ENCODE data around the gene CCL14.
"Not testable (repeated sequence)": the region's sequence is repeated elsewhere in the genome, so short reads cannot be mapped to it uniquely, and the experiment has no call there.

Gene CCL14

DNA sequence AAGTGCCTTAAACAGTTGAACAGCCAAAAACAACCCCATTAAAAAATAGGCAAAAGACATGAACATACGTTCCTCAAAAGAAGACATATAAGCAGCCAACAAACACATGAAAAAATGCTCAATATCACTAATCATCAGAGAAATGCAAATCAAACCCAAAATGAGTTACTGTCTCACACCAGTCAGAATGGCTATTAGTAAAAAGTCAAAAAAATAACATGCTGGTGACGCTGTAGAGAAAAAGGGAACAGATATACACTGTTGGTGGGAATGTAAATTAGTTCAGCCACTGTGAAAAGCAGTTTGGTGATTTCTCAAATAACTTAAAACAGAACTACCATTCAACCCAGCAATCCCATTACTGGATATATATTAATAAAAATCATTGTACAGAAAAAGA, 8.8 kb upstream of the CCL14 start:
- in situ Hi-C loops (cut with HindIII; ENCODE audit: low sequenced_read_pairs): not testable (repeated sequence)

DNA sequence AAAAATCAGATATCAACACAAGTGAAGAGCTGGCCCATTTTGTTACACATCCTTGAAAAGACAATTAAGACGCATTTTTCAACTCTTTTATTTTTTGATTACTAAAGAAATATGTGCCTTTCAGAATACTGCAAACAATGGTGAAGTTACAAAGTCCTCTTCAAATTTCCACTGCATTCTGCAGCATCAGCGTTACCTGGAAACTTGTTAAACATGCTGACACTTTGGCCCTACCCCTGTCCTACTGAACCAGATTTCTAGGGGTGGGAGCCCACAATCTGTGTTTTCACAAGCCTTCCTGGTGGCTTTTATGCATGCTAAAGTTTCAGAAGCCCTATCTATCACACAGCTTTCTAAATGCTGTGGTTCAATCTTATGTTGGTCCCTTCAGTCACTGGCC, 4.5 kb upstream of the CCL14 start:
- in situ Hi-C loops (cut with HindIII; ENCODE audit: low sequenced_read_pairs): no loop called here

DNA sequence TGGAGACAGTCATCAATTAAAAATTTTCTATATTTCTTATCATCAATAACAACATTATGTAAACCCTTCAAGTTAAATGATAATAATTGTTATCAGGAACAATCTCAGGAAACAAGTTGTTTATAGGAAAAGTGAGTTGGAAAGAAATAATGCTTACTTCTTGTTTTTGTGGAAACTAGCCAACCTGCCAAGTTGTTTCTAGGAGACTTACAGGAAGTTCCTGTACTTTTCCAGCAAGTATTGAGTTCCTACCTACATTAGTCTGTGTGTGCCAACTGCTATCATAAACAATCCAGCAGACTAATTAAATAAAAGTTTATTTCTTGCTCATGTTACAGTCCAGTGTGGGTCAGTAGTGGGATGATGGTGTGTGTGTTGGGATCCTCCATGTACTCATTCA, 1.6 kb upstream of the CCL14 start:
- in situ Hi-C loops (cut with HindIII; ENCODE audit: low sequenced_read_pairs): no loop called here

- in situ Hi-C loops (cut with HindIII; ENCODE audit: low sequenced_read_pairs): no loop called here
Observed at GRCh38 chr17:35984140-35984539, 2.4 kb downstream of the CCL14 start.

DNA sequence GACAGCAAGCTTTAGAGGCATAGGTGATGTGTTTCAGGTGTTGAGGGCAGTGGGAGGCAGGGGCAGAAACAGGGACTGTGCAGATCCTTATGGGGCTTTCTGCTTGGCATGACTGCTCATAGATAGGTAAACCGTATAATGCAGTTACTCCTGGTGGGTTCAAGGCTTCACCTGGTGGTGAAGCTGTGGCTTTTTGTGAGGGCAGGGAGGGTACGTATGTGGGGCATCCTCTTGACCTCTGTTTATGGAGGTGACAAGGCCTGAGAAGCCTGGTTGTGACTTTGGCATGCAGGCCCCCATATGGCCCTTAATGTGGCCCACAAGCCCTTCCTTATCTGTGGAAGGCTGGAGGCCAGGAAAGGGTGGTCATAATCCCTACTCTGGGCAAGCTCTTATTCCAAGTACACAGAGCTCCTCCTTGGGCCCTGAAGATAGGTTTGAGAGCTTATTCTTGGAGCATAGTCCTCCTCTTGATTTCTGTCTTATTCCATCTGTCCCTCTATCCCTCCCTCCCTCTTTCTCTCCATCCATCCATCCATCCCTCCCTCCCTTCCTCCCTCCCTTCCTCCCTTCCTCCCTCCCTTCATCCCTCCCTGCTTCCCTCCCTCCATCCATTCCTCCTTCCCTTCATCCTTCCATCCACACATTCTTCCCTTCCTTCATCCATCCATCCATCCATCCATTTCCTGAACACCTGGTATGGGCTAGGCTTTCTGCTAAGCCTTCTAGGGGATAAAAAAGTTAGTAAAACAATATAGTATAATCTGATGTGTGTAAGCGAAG, 3.9 kb downstream of the CCL14 start:
- in situ Hi-C loops (cut with HindIII; ENCODE audit: low sequenced_read_pairs): no loop called here

GRCh38 chr17:35981908-35982330, 4.6 kb downstream of the CCL14 start:
- in situ Hi-C loops (cut with HindIII; ENCODE audit: low sequenced_read_pairs): no loop called here

DNA sequence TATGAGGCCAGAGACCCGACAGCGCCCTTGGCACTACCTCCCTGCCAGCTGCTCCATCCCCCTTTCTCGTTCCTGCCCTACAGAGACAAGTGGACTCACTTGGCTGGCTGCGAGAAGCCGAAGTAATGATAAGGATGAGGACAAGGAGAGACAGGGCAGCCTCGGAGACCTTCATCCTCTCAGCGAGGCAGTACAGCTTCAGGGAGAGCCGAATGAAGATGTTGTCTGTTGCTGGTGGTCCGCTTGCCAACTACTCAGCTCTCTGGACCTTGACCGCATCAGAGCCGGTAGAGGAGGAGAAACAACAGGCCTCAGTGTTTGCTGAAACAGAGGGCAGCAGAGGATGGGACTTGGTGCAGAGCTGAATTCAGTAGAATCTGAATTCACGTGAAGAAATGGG, 5.3 kb downstream of the CCL14 start, which contains the start of gene CCL16:
Gene CCL16, minus strand, starts transcription at position 252 of the 400 bp plus-strand sequence. Its CDS starts 77 bp downstream, at position 175.
- in situ Hi-C loops (cut with HindIII; ENCODE audit: low sequenced_read_pairs): no loop called here

GRCh38 chr17:35978346-35978745, 8.2 kb downstream of the CCL14 start:
- in situ Hi-C loops (cut with HindIII; ENCODE audit: low sequenced_read_pairs): no loop called here

DNA sequence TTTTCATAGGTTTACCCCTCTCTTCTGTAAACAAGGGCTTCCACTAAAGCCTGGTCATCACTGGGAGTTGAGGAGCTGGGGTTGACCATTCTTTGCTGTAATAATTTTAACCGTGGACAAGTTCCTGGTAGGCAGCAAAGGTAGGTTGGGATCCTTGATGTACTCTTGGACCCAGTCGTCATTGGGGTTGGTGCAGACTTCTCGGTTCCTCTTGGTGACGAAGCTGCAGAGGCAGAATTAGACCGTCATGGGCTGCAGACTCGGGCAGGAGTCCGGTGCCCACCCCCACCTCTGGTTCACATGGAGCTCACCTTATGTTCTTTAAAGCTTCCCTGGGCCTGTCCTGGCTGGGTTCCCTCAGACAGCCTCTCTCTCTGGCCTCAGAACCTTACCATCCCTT, 9.0 kb downstream of the CCL14 start:
- in situ Hi-C loops (cut with HindIII; ENCODE audit: low sequenced_read_pairs): no loop called here

DNA sequence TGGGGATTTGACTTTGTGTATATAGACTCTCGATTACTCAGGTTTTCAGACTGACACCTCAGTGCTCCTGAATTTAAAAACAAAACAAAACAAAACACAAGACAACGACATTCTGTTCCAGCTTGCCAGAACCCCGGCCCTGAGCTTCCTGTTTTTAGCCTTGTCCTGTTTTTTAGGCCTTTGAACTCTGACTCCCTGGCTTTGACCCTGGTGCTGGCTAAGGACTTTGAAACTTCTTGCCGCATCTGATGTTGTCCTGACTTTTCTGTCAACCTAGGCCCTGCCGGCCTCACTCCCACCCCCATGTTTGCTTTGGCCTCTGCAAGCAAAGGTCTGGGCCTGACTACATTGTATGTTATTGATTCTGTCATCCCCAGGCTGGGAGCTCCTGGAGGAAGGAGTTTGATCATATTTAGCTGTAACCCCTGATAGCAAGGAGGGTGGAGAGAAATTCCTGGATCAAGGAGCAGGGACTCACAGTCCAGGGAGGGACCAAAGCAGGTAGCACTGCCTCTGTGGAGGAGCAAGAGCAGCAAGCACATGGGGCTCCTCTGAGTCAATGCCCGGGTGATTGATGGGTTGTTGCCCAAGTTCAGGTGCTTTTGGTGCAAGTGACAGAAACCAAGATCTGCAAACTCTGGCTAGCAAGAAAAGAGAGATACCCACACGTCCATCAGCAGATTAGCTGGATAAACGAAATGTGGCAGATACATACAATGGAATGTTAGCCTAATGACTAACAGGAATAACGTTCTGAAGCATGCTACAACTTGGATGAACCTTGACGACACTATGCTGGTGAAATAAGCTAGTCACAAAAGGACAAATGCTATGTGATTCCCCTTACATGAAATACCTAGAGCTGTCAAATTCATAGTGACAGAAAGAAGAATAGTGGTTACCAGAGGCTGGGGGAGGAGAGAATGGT, 12.9 kb downstream of the CCL14 start:
- in situ Hi-C loops (cut with HindIII; ENCODE audit: low sequenced_read_pairs): no loop called here

DNA sequence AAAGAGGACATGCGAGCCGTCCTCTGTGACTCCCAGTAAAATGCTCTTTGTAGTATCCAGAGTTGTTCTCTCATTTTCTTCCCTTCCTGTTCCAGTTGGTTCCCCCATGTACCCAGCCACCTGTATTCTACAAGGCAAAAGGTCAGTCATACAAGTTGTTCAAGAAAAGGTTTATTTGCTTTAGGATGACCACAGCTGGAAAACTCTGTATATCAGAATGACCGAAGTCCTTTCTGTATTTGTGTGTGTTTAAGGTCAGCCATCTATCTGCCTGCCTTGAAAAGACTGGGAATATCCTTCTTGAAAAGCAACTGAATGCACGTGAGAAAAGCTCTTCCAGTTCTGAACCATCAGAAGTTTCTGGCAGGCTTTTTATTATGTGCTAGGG, 13.6 kb downstream of the CCL14 start:
- in situ Hi-C loops (cut with HindIII; ENCODE audit: low sequenced_read_pairs): no loop called here

DNA sequence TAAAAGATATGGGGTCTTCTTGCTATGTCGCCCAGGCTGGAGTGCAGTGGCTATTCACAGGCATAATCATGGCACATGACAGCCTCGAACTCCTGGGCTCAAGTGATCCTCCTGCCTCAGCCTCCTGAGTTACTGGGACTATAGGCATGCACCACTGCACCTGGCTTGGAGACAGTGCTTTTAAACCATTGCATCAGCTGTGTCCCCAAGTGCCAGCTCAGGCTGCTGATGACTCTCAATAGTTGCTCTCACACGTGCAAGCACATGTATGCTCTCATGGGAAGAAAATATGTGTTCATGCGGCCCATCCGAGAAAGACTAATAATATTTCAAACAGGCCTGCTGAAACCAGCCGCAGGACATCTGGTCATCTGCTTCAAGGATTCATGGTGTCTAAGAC, 14.0 kb downstream of the CCL14 start:
- in situ Hi-C loops (cut with HindIII; ENCODE audit: low sequenced_read_pairs): no loop called here

DNA sequence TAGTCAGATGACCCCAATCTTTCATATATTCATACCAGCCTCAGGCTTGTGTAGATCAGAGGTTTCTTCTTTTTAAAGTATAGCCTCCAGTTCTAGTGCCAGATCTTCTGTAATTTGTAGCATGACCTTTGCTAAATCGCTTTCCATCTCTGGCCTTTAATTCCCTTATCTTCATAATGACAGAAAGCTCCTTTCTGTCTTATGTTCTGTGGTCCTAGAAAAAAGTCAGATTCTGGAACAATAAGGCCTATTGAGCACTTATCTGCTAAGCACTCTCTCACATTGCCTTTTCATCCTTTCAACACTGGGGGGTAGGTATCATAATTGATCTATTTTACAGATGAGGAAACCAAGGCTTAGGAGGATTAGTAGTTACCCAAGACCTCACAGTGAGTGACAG, 14.5 kb downstream of the CCL14 start:
- in situ Hi-C loops (cut with HindIII; ENCODE audit: low sequenced_read_pairs): no loop called here

DNA sequence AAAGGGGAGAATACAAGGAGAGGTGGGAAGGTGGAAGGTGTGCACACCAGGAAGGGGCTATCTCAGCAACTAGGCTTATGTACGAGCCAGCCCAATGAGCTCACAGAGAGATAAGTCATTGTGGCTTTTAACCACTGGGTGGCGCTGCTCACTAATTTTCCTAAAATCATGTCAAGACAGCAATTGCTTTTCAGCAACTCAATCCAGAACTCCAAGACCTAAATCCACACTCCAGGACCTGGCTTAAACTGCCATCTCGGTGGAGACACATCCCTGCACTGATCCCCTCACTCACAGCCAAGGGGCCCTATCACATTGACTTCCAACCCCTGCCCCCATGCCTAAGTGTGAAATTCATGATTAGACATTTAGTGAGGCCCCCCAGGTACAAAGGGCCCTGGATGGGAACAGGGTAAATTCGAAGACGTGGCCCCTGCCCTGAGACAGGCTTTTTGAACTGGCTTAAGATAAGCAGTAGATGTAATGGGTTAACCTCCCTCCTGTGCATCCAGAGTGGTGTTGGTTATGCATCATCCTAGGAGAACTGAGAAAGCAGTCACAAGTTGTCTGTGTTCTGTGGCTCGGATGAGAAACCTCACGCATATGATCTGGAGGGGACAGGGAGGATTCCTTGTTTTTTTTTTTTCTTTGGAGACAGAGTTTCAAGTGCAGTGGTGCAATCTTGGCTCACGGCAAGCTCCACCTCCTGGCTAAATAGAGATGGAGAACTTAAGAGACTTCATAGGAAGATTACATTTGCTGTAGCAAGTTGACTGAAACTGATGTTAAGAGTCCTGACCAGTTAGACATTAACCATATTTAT, 16.8 kb downstream of the CCL14 start:
- in situ Hi-C loops (cut with HindIII; ENCODE audit: low sequenced_read_pairs): no loop called here

DNA sequence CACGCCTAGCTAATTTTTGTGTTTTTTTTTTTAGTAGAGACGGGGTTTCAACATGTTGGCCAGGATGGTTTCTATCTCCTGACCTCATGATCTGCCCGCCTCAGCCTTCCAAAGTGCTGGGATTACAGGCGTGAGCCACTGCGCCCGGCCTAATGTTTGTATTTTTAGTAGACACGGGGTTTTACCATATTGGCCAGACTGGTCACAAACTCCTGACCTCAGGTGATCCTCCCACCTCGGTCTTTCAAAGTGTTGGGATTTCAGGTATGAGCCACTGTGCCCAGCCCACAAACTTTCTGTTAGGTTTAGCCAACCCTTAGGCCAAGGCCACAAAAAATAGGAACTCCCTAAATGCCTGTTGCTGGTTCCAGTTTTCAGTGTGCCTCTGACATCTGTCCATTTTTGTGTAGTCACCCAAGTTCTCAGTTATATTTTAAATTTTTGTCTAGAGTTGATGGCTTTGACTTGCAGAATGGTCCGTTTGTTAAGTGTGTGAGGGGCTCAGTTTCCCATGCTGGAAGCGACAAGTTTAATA, 17.9 kb downstream of the CCL14 start:
- in situ Hi-C loops (cut with HindIII; ENCODE audit: low sequenced_read_pairs): no loop called here

DNA sequence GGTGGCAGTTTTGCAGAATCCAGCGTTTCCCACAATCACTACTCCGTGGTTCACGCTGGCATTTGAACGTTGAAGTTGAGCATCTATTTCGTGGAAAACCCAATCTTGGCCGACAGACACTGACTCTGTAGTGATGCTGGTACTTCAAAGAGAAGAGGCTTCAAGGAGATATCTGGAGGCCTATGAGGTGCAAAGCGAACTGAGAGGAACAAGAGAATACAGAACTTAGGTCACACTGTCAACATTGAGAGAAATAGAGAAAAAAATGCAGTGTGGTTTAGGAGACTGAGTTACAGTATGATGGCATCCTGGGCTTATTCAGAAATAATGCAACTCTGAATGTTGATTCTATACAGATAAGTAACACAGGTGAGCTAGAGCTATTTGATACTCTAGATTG, 21.3 kb downstream of the CCL14 start:
- in situ Hi-C loops (cut with HindIII; ENCODE audit: low sequenced_read_pairs): no loop called here

DNA sequence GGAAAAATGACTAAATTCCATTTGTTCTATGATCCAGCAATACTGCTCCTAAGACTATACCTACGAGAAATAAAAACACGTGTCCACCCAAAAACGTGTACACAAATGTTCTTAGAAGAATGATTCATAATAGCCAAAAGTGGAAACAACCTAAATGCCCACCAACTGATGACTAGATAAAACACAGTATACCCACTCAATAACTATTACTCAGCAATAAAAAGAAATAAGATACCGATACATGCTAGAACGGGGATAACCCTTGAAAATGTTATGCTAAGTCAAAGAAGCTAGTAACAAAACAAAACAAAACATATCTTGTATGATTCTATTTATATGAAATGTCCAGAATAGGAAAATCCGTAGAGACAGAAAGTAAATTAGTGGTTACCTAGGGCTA, 22.9 kb downstream of the CCL14 start:
- in situ Hi-C loops (cut with HindIII; ENCODE audit: low sequenced_read_pairs): no loop called here

DNA sequence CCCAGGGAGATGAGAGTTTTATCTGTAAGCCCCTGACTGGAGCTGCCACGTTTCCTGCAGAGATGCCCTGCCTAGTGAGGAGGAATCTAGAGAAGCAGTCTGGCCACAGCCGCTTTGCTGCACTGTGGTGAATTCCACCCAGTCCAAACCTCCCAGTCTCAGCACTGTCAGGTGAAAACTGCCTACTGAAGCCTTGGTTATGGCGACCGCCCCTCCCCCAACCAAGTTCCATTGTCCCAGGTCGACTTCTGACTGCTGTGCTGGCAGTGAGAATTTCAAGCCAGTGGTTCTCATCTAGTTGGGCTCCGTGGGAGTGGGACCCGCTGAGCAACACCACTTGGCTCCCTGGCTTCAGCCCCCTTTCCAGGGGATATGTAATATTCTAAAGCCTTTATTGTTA, 32.8 kb downstream of the CCL14 start:
- in situ Hi-C loops (cut with HindIII; ENCODE audit: low sequenced_read_pairs): no loop called here

- in situ Hi-C loops (cut with HindIII; ENCODE audit: low sequenced_read_pairs): no loop called here
Observed at GRCh38 chr17:35949401-35949800, 37.1 kb downstream of the CCL14 start.

GRCh38 chr17:35948092-35948491, 38.4 kb downstream of the CCL14 start:
- in situ Hi-C loops (cut with HindIII; ENCODE audit: low sequenced_read_pairs): no loop called here

DNA sequence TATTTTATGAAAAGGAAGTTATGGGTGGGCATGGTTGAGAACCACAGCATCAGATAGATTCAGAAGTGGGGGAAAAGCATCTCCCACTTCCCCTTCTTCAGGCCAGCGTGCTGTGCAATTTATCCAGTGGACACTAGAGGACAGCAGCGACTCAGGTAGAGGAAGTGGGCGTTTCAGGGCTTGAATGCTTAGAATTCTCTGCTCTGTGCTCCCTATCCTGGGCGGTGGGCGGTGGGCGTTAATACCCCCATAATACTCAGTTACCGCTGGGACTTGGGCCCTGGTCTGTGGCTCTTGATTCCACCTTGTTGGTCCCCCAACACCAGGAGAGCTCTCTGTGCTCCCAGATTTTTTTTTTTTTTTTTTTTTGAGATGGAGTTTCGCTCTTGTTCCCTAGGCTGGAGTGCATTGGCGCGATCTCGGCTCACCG, 39.4 kb downstream of the CCL14 start:
- in situ Hi-C loops (cut with HindIII; ENCODE audit: low sequenced_read_pairs): no loop called here

All from DLD1 (cell line).